ENCODE results near the gene CSTA.

CSTA gene

DNA sequence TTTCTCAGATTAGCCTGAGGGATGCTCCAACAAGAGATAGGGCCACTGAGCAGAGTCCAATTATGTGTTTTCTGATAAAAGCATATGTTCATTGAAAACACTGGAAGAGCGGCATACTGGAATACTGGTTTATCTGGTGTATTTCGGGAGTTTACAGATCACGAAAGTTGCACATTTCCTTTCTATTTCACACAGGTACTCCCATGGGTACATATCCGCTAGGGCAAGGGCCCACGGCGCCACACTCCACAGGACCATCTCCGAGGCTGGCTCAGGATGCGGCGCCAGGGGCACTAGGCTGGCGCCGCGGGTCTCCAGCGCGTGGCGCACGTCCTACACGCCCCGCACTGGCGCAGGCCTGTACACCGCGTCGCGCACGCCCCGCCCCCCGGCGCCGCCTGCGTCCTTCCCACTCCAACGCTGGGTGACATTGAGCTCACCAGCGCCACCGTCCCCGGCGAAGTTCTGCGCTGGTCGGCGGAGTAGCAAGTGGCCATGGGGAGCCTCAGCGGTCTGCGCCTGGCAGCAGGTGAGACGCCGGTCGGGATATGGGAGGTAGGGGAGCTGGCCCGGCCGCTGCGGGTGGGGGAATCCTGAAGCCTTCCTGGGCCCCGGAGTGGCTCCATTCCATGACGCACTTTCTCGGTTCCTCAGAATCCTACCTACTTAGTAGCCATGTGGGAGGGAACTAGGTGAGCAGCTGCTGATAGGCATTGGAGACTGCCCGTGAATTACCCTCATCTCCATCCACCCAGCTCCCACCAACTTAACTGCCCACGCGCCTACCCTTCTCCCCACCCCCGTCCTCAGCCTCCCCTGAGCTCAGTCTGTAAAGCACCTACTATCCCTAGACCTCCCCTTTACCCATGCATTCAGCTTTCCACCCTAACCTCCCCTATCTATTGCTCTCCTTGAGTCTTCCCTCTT is 59.0 kb downstream of the CSTA start, which contains the start of gene FAM162A:
FAM162A (plus strand) TSS at position 412 of the 927 bp plus-strand sequence; CDS start at position 496, 84 bp downstream.
- TF ChIP-seq, protein P1, sequence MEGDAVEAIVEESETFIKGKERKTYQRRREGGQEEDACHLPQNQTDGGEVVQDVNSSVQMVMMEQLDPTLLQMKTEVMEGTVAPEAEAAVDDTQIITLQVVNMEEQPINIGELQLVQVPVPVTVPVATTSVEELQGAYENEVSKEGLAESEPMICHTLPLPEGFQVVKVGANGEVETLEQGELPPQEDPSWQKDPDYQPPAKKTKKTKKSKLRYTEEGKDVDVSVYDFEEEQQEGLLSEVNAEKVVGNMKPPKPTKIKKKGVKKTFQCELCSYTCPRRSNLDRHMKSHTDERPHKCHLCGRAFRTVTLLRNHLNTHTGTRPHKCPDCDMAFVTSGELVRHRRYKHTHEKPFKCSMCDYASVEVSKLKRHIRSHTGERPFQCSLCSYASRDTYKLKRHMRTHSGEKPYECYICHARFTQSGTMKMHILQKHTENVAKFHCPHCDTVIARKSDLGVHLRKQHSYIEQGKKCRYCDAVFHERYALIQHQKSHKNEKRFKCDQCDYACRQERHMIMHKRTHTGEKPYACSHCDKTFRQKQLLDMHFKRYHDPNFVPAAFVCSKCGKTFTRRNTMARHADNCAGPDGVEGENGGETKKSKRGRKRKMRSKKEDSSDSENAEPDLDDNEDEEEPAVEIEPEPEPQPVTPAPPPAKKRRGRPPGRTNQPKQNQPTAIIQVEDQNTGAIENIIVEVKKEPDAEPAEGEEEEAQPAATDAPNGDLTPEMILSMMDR (IDR thresholded peaks at IDR 0.05; ENCODE audit: low read depth, low read length, missing control alignments) = peak; percentile 45
- peak; percentile 63 for DNase-seq (ENCODE audit: extremely low read depth, low read depth)
- H3K4me3 ChIP-seq (replicated peaks; ENCODE audit: low read depth, low read length) = peak within 1 kb of the TSS; percentile 93

DNA sequence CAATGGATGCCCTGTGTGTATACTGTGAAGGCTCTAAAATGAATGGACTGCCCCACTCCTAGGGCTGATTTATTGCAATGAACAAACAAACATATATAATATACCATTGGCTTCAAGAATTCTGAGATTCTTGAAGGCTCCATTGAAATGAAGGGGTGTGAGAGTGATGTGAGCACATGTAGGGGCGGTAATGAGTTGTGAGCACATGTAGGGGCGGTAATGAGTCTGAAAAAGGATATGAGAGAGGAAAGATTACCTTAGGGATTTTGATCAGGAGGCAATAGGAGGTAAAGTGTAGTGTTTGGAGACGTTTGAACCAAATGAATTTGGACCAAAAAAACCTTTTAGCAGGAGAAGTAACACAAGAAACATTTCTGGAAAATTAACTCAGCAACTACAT is 62.7 kb downstream of the CSTA start:
- DNase-seq (ENCODE audit: extremely low read depth, low read depth) = no peak
- TF ChIP-seq, protein P1 (IDR thresholded peaks at IDR 0.05; ENCODE audit: low read depth, low read length, missing control alignments) = no peak
- no peak overlapping the region for H3K4me3 ChIP-seq (replicated peaks; ENCODE audit: low read depth, low read length)

DNA sequence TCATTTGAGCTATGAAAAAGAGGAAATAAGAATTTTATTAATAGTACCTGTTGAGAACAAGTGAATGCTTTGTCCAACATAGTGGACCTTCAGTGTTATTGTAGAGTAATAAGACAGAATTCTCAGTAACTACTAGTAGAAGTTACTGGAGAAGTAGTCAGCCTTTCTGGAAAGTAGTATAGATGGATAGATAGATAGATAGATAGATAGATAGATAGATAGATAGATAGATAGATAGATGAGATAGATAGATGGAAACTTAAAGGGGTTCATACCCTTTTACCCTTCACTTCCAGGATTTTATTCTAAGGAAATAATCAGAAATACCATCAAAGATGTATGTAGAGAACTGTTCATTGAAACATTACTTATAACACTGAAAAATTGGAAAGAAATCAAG is 64.1 kb downstream of the CSTA start:
- H3K4me3 ChIP-seq (replicated peaks; ENCODE audit: low read depth, low read length) = no peak overlapping the region
- DNase-seq (ENCODE audit: extremely low read depth, low read depth) = no peak
- TF ChIP-seq, protein P1 (IDR thresholded peaks at IDR 0.05; ENCODE audit: low read depth, low read length, missing control alignments) = no peak

DNA sequence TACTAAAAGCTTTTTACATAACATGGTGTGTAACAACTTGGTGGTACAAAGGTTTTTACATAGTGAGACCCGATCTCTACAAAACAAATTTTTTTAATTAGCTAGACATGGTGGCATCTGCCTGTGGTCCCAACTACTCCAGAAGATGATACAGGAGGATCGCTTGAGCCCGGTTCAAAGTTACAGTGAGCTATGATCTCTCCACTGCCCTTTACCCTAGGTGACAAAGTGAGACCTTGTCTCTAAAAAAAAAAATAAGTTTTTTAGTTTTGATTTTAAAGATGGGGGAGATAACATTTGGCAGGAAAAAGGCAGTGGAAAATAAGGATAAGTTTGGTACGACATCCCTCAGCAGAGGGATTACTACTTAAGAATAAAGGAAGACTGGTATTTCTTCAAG is 64.8 kb downstream of the CSTA start:
- no peak for DNase-seq (ENCODE audit: extremely low read depth, low read depth)
- H3K4me3 ChIP-seq (replicated peaks; ENCODE audit: low read depth, low read length) = no peak overlapping the region
- TF ChIP-seq, protein P1 (IDR thresholded peaks at IDR 0.05; ENCODE audit: low read depth, low read length, missing control alignments) = no peak

DNA sequence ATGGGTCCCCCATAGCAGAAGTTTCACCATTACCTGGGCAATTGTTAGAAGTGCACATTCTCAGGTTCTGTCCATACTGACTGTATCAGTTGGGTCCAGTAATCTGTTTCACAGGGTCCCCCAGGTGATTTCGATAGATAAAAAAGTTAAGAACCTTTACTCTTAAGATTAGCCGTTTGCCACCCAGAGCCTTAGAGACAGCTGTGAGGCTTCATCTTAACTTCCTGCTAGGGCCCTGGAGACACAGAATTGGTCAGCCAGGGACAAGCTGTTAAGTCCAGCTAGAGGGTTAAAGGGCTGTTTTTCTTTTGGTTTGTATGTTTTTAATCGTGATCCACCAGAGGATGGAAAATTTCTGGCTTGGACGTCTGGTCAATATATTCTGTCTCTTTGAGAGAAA is 65.6 kb downstream of the CSTA start:
- TF ChIP-seq, protein P1 (IDR thresholded peaks at IDR 0.05; ENCODE audit: low read depth, low read length, missing control alignments) = no peak
- no peak overlapping the region for H3K4me3 ChIP-seq (replicated peaks; ENCODE audit: low read depth, low read length)
- no peak for DNase-seq (ENCODE audit: extremely low read depth, low read depth)

Data from HFF-Myc (cell line).